ENCODE data around the gene SLC10A7.

The SLC10A7 gene

GRCh38 chr4:146246381-146246780 lies 275.4 kb downstream of the SLC10A7 start:
- DNase-seq = no peak

- no peak for DNase-seq
These were observed 275.9 kb downstream of the SLC10A7 start for GRCh38 chr4:146245850-146246249.

GRCh38 chr4:146245246-146245645 lies 276.5 kb downstream of the SLC10A7 start:
- DNase-seq = no peak

GRCh38 chr4:146244496-146244895 lies 277.2 kb downstream of the SLC10A7 start:
- no peak for DNase-seq

- no peak for DNase-seq
These were observed 277.9 kb downstream of the SLC10A7 start for GRCh38 chr4:146243883-146244277.

GRCh38 chr4:146243141-146243882 lies 278.4 kb downstream of the SLC10A7 start:
- no peak for DNase-seq

- no peak for DNase-seq
These were observed 283.6 kb downstream of the SLC10A7 start for GRCh38 chr4:146238107-146238506.

- no peak for DNase-seq
These were observed 284.6 kb downstream of the SLC10A7 start for GRCh38 chr4:146237092-146237491.

GRCh38 chr4:146236216-146236615 lies 285.5 kb downstream of the SLC10A7 start:
- DNase-seq = no peak

- no peak for DNase-seq
These were observed 286.0 kb downstream of the SLC10A7 start for GRCh38 chr4:146235654-146236177.

GRCh38 chr4:146232131-146232722 lies 289.5 kb downstream of the SLC10A7 start:
- no peak for DNase-seq

- no peak for DNase-seq
These were observed 292.3 kb downstream of the SLC10A7 start for GRCh38 chr4:146229406-146229805.

- no peak for DNase-seq
These were observed 297.3 kb downstream of the SLC10A7 start for GRCh38 chr4:146224326-146224966.

- no peak for DNase-seq
These were observed 299.4 kb downstream of the SLC10A7 start for GRCh38 chr4:146222313-146222712.

- no peak for DNase-seq
These were observed 307.5 kb downstream of the SLC10A7 start, which contains the start of gene REELD1 for GRCh38 chr4:146214238-146214637. Gene REELD1 (plus strand): TSS chr4:146214538. CDS start chr4:146216953, 2,415 bp downstream.

GRCh38 chr4:146212781-146213180 lies 309.0 kb downstream of the SLC10A7 start:
- DNase-seq = no peak

- no peak for DNase-seq
These were observed 310.3 kb downstream of the SLC10A7 start for GRCh38 chr4:146211440-146211839.

GRCh38 chr4:146210890-146211289 lies 310.9 kb downstream of the SLC10A7 start:
- DNase-seq = no peak

- no peak for DNase-seq
These were observed 314.3 kb downstream of the SLC10A7 start for GRCh38 chr4:146207410-146207809.
